Erythroblast (primary cell): ENCODE results near the gene ADAM17.

Experiments
- GATA1 ChIP-seq: IDR thresholded peaks from 2 replicates; pipeline ENCODE4 v1.6.1; 2011; ENCODE audit warnings: low read depth, mild to moderate bottlenecking, control low read depth, low read length, moderate library complexity
- POLR2A ChIP-seq: IDR thresholded peaks from 2 replicates; pipeline ENCODE4 v1.6.1; 2011; ENCODE audit warnings: mild to moderate bottlenecking, low read length

GRCh38 chr2:9574331-9574730 is 18.7 kb upstream of the ADAM17 start:
- TF ChIP-seq POLR2A (no peak), GATA1 (no peak)
